ENCODE results near the gene GPRIN3.

The GPRIN3 gene

DNA sequence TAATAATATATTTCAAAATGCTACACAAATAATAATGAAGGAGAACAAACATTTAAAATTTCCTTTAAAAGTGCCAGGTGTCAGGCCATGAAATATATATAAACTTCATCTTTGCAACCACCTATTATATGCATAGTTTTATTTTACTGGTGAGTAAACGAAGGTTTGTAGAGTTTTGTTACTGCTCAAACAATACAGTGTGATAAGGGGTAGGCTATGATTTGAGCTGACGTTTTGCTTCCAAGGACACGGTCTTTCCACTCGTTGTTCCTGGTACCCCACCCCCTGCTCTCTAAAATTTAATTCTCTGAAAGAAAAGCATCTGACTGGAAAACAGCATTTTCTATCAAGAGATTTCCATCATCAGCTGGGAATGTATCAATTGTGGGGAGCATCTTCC, 27.2 kb upstream of the GPRIN3 start:
- TF ChIP-seq RAD21 (IDR thresholded peaks at IDR 0.05; ENCODE audit: low read depth): no peak
- TF ChIP-seq EP300 (IDR thresholded peaks at IDR 0.05; ENCODE audit: borderline replicate concordance): no peak

GRCh38 chr4:89334311-89334710, 26.7 kb upstream of the GPRIN3 start:
- TF ChIP-seq CREB1 (IDR thresholded peaks at IDR 0.05; ENCODE audit: low read depth): no peak
- TF ChIP-seq, protein P1, sequence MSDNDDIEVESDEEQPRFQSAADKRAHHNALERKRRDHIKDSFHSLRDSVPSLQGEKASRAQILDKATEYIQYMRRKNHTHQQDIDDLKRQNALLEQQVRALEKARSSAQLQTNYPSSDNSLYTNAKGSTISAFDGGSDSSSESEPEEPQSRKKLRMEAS (IDR thresholded peaks at IDR 0.05): no peak
- no peak for TF ChIP-seq FOXM1 (IDR thresholded peaks at IDR 0.05; ENCODE audit: borderline replicate concordance, low read depth)
- TF ChIP-seq REST (IDR thresholded peaks at IDR 0.05; ENCODE audit: low read depth): no peak
- no peak for TF ChIP-seq TCF12 (IDR thresholded peaks at IDR 0.05; ENCODE audit: low read depth)
- no peak for TF ChIP-seq ZBTB7A (IDR thresholded peaks at IDR 0.05; ENCODE audit: low read depth)
- no peak for TF ChIP-seq TEAD4 (IDR thresholded peaks at IDR 0.05)
- no peak for TF ChIP-seq YY1 (IDR thresholded peaks at IDR 0.05; ENCODE audit: low read depth)
- TF ChIP-seq TAF1 (IDR thresholded peaks at IDR 0.05; ENCODE audit: low read depth): no peak
- TF ChIP-seq CEBPB (IDR thresholded peaks at IDR 0.05): no peak
- no peak for TF ChIP-seq RAD21 (IDR thresholded peaks at IDR 0.05; ENCODE audit: low read depth)
- no peak for TF ChIP-seq EGR1 (IDR thresholded peaks at IDR 0.05)
- TF ChIP-seq NFIC (IDR thresholded peaks at IDR 0.05): no peak
- TF ChIP-seq USF1 (IDR thresholded peaks at IDR 0.05): no peak

DNA sequence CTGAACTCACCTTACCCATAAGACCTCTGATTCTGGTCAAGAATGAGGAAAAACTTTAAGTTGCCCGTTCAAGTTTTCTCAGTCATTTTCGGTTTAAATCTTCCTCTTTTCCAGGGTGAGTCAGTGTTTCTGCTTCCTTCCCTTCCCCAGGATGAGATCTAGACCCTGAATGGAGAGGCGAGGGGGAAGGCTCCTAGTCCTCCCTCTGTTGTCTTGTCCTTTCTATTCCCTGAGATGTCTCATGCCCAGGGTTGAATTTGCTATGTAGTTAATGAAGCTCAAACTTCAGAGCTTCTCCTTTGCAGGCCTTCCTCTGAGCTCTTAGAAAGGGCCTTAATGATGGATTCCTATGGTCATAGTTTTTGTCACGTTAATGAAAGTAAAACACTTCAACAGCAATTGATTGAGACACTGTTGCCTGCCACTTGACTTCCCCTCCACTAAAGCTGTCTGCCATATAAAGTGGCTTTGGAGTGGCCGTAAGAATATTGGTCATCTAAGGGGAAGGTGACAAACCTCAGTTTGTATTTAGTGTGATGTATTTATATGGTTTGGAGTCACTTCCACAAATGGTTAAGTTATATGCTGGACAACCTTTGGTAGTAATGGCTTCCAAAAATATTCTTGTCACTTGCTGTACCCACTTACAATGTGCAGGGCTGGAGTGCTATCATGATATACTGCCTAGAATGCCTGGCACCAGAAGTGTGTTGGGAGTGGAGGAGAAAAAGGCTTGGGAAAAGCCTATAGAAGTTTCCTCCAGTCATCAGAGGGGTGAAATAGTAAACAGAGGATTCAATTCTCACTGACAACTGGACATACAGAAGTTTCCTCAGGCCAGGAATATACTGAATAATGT, 24.3 kb upstream of the GPRIN3 start:
- TF ChIP-seq, protein P1 (IDR thresholded peaks at IDR 0.05): no peak
- no peak for TF ChIP-seq TEAD4 (IDR thresholded peaks at IDR 0.05)
- no peak for TF ChIP-seq ZBTB7A (IDR thresholded peaks at IDR 0.05; ENCODE audit: low read depth)
- TF ChIP-seq FOXM1 (IDR thresholded peaks at IDR 0.05; ENCODE audit: borderline replicate concordance, low read depth): no peak
- no peak for TF ChIP-seq CEBPB (IDR thresholded peaks at IDR 0.05)
- TF ChIP-seq REST (IDR thresholded peaks at IDR 0.05; ENCODE audit: low read depth): no peak
- TF ChIP-seq YY1 (IDR thresholded peaks at IDR 0.05; ENCODE audit: low read depth): no peak
- no peak for TF ChIP-seq EGR1 (IDR thresholded peaks at IDR 0.05)
- TF ChIP-seq NFIC (IDR thresholded peaks at IDR 0.05): no peak
- TF ChIP-seq TAF1 (IDR thresholded peaks at IDR 0.05; ENCODE audit: low read depth): no peak
- no peak for TF ChIP-seq CREB1 (IDR thresholded peaks at IDR 0.05; ENCODE audit: low read depth)
- TF ChIP-seq RAD21 (IDR thresholded peaks at IDR 0.05; ENCODE audit: low read depth): no peak
- no peak for TF ChIP-seq USF1 (IDR thresholded peaks at IDR 0.05)
- TF ChIP-seq EP300 (IDR thresholded peaks at IDR 0.05; ENCODE audit: borderline replicate concordance): no peak
- TF ChIP-seq TCF12 (IDR thresholded peaks at IDR 0.05; ENCODE audit: low read depth): no peak

GRCh38 chr4:89331197-89331596, 23.6 kb upstream of the GPRIN3 start:
- TF ChIP-seq RAD21 (IDR thresholded peaks at IDR 0.05; ENCODE audit: low read depth): no peak
- TF ChIP-seq TCF12 (IDR thresholded peaks at IDR 0.05; ENCODE audit: low read depth): no peak
- TF ChIP-seq CEBPB (IDR thresholded peaks at IDR 0.05): no peak
- TF ChIP-seq EP300 (IDR thresholded peaks at IDR 0.05; ENCODE audit: borderline replicate concordance): no peak
- no peak for TF ChIP-seq FOXM1 (IDR thresholded peaks at IDR 0.05; ENCODE audit: borderline replicate concordance, low read depth)
- no peak for TF ChIP-seq YY1 (IDR thresholded peaks at IDR 0.05; ENCODE audit: low read depth)
- no peak for TF ChIP-seq EGR1 (IDR thresholded peaks at IDR 0.05)
- no peak for TF ChIP-seq REST (IDR thresholded peaks at IDR 0.05; ENCODE audit: low read depth)
- no peak for TF ChIP-seq CREB1 (IDR thresholded peaks at IDR 0.05; ENCODE audit: low read depth)
- TF ChIP-seq TEAD4 (IDR thresholded peaks at IDR 0.05): no peak
- TF ChIP-seq NFIC (IDR thresholded peaks at IDR 0.05): no peak
- TF ChIP-seq TAF1 (IDR thresholded peaks at IDR 0.05; ENCODE audit: low read depth): no peak
- TF ChIP-seq, protein P1 (IDR thresholded peaks at IDR 0.05): no peak
- no peak for TF ChIP-seq USF1 (IDR thresholded peaks at IDR 0.05)
- no peak for TF ChIP-seq ZBTB7A (IDR thresholded peaks at IDR 0.05; ENCODE audit: low read depth)

Data from Ishikawa (cell line).